Measurements from ENCODE around the gene RAB41. TPM values are rescaled to one million over a fixed set of nuclear protein-coding genes. Genes with fewer than 3 reads are reported as not detected.
A peak's percentile ranks its signal among the peaks of the same experiment; 100 is the strongest.

Gene RAB41
- total RNA-seq, 1 donor from 2014 or later, result not detected

GRCh38 chrX:70289168-70289792 is 7.3 kb downstream of the RAB41 start:
- Mint-ChIP-seq H3K27me3 (ENCODE audit: unreplicated experiment) (peaks cover 2% of the 10 kb centered on the region), H3K9me3 (ENCODE audit: unreplicated experiment) (no peaks in the 10 kb centered on the region), H3K4me1 (ENCODE audit: unreplicated experiment) (peaks cover 3% of the 10 kb centered on the region), H3K36me3 (ENCODE audit: low read depth, unreplicated experiment) (peaks cover 4% of the 10 kb centered on the region), H3K4me3 (ENCODE audit: unreplicated experiment) (peak overlapping the region; percentile 95), H3K27ac (ENCODE audit: unreplicated experiment) (peak overlapping the region; percentile 80)
- no peak for DNase-seq (ENCODE audit: low spot score)
- TF ChIP-seq CTCF (IDR thresholded peaks at IDR 0.05; ENCODE audit: unreplicated experiment), result no peak

DNA sequence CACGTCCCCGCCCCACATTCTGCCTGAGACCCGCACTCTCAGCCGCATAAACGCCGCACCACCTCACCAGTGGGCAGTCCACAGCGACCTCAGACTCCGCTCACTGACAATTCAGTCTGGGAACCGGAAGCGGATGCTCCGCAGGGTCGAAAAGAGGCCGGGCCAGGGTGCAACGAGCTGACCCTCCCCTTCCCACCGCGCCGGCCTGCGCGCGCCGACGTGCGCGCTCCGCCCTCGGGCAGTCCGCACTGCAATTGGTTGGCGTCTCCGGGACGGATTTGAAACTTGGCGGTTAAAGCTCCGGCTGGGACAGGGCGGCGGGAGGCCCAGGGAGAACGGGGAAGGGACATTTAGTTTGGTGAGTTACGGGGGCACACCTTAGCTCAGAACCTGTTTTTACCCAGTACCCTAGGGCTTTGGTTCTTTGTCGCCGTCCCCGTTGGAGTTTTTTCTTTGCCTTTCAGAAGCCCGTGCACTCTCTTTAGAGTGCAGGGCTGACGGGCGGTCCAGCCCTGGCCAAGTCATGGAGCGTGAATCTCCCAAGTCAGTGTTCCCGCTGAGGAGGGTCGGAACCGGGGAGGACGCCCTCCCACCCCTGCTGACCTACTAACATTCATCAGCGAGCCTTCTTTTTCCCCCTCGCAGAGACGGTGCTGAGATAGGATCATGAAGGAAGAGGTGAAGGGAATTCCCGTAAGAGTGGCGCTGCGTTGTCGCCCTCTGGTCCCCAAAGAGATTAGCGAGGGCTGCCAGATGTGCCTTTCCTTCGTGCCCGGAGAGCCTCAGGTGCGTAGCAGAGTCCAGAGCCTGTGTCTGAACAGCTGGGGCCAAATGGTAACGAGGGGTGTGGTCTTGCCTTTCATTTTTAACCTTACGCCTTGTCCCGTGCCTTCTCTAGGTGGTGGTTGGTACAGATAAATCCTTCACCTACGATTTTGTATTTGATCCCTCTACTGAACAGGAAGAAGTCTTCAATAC is 8.1 kb downstream of the RAB41 start, which contains the start of the genes KIF4A and PDZD11:
KIF4A (plus strand) TSS at position 312 of the 978 bp plus-strand sequence; CDS start at position 667, 355 bp downstream.
PDZD11 (minus strand) TSS at position 135 of the 978 bp plus-strand sequence. CDS start 586 bp downstream, outside the sequence.
- no peak for TF ChIP-seq CTCF (IDR thresholded peaks at IDR 0.05; ENCODE audit: unreplicated experiment)
- Mint-ChIP-seq H3K36me3 (ENCODE audit: low read depth, unreplicated experiment) (peaks cover 4% of the 10 kb centered on the region), H3K27me3 (ENCODE audit: unreplicated experiment) (peaks cover 2% of the 10 kb centered on the region), H3K27ac (ENCODE audit: unreplicated experiment) (peak within 1 kb of the TSS; percentile 80), H3K4me3 (ENCODE audit: unreplicated experiment) (peak within 1 kb of the TSS; percentile 95), H3K4me1 (ENCODE audit: unreplicated experiment) (peaks cover 3% of the 10 kb centered on the region), H3K9me3 (ENCODE audit: unreplicated experiment) (no peaks in the 10 kb centered on the region)
- DNase-seq (ENCODE audit: low spot score), result peak; percentile 80

- no peak overlapping the region for H3K27ac Mint-ChIP-seq (ENCODE audit: unreplicated experiment)
- no peaks in the 10 kb centered on the region for H3K9me3 Mint-ChIP-seq (ENCODE audit: unreplicated experiment)
- peaks cover 3% of the 10 kb centered on the region for H3K4me1 Mint-ChIP-seq (ENCODE audit: unreplicated experiment)
- DNase-seq (ENCODE audit: low spot score), result no peak
- TF ChIP-seq CTCF (IDR thresholded peaks at IDR 0.05; ENCODE audit: unreplicated experiment), result no peak
- peaks cover 2% of the 10 kb centered on the region for H3K27me3 Mint-ChIP-seq (ENCODE audit: unreplicated experiment)
- no peak overlapping the region for H3K4me3 Mint-ChIP-seq (ENCODE audit: unreplicated experiment)
- peaks cover 4% of the 10 kb centered on the region for H3K36me3 Mint-ChIP-seq (ENCODE audit: low read depth, unreplicated experiment)
Measured at GRCh38 chrX:70292788-70293187, 10.8 kb downstream of the RAB41 start.

DNA sequence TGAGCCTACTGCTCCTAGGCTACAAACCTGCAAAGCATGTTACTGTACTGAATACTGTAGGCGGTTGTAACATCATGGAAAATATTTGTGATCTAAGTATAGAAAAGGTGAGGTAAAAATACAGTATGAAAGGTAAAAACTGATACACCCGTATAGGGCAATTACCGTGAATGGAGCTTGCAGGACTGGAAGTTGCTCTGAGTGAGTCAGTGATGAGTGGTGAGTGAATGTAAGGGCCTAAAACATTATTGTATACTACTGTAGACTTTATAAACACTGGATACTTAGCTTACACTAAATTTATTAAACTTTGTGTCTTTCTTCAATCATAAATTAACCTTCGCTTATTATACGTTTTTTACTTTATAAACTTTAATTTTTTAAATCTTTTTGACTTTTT is 11.6 kb downstream of the RAB41 start:
- TF ChIP-seq CTCF (IDR thresholded peaks at IDR 0.05; ENCODE audit: unreplicated experiment), result no peak
- no peaks in the 10 kb centered on the region for H3K27me3 Mint-ChIP-seq (ENCODE audit: unreplicated experiment)
- H3K4me3 Mint-ChIP-seq (ENCODE audit: unreplicated experiment), result no peak overlapping the region
- no peaks in the 10 kb centered on the region for H3K9me3 Mint-ChIP-seq (ENCODE audit: unreplicated experiment)
- peaks cover 3% of the 10 kb centered on the region for H3K4me1 Mint-ChIP-seq (ENCODE audit: unreplicated experiment)
- H3K27ac Mint-ChIP-seq (ENCODE audit: unreplicated experiment), result no peak overlapping the region
- no peak for DNase-seq (ENCODE audit: low spot score)
- H3K36me3 Mint-ChIP-seq (ENCODE audit: low read depth, unreplicated experiment), result peaks cover 4% of the 10 kb centered on the region
